Skeletal muscle cell (primary cell): ENCODE data around the gene TMEM53.
"Not testable (repeated sequence)": the region's sequence is repeated elsewhere in the genome, so short reads cannot be mapped to it uniquely, and the experiment has no call there.

ENCODE experiments used
- DNase-seq: peaks from one replicate; pipeline ENCODE4 v3.0.0-alpha.2; 2010; ENCODE audit warnings: low read depth
- H3K4me3 ChIP-seq: 2 replicates; pipeline ENCODE4 v1.5.1; 2011; ENCODE audit warnings: low read depth, mild to moderate bottlenecking, control low read depth, low read length, moderate library complexity

The TMEM53 gene

GRCh38 chr1:44700573-44700972, 26.3 kb upstream of the TMEM53 start:
- no peak overlapping the region for H3K4me3 ChIP-seq
- DNase-seq, result no peak

- H3K4me3 ChIP-seq, DNase-seq: not testable (repeated sequence)
These were observed 25.1 kb upstream of the TMEM53 start for GRCh38 chr1:44699375-44699774.

- DNase-seq, result no peak
- no peak overlapping the region for H3K4me3 ChIP-seq
These were observed 23.9 kb upstream of the TMEM53 start for GRCh38 chr1:44698138-44698537.

- H3K4me3 ChIP-seq, result no peak overlapping the region
- DNase-seq, result no peak
These were observed 22.6 kb upstream of the TMEM53 start for GRCh38 chr1:44696789-44697345.

- no peak for DNase-seq
These were observed 21.8 kb upstream of the TMEM53 start for GRCh38 chr1:44696101-44696500.

GRCh38 chr1:44695671-44696070, 21.4 kb upstream of the TMEM53 start:
- H3K4me3 ChIP-seq, result no peak overlapping the region
- DNase-seq, result no peak

More at GRCh38 chr1:44696101-44696500, 21.8 kb upstream of the TMEM53 start:
- H3K4me3 ChIP-seq, result no peak overlapping the region

- H3K4me3 ChIP-seq, result no peak overlapping the region
- no peak for DNase-seq
These were observed 20.7 kb upstream of the TMEM53 start for GRCh38 chr1:44694863-44695478.

- H3K4me3 ChIP-seq, result no peak overlapping the region
- no peak for DNase-seq
These were observed 19.6 kb upstream of the TMEM53 start for GRCh38 chr1:44693900-44694299.

- DNase-seq, result no peak
- no peak overlapping the region for H3K4me3 ChIP-seq
These were observed 18.9 kb upstream of the TMEM53 start for GRCh38 chr1:44693159-44693558.

- no peak for DNase-seq
- no peak overlapping the region for H3K4me3 ChIP-seq
These were observed 15.1 kb upstream of the TMEM53 start for GRCh38 chr1:44689447-44689765.

- no peak overlapping the region for H3K4me3 ChIP-seq
These were observed 14.6 kb upstream of the TMEM53 start for GRCh38 chr1:44688760-44689446.

GRCh38 chr1:44685881-44686280, 11.6 kb upstream of the TMEM53 start:
- H3K4me3 ChIP-seq, result no peak overlapping the region
- no peak for DNase-seq

More at GRCh38 chr1:44688760-44689446, 14.6 kb upstream of the TMEM53 start:
- DNase-seq, result no peak

- DNase-seq, result no peak
- no peak overlapping the region for H3K4me3 ChIP-seq
These were observed 10.9 kb upstream of the TMEM53 start for GRCh38 chr1:44685218-44685617.

- H3K4me3 ChIP-seq, result no peak overlapping the region
- no peak for DNase-seq
These were observed 10.2 kb upstream of the TMEM53 start for GRCh38 chr1:44684525-44684924.

- no peak for DNase-seq
- H3K4me3 ChIP-seq, result no peak overlapping the region
These were observed 8.6 kb upstream of the TMEM53 start for GRCh38 chr1:44682883-44683265.

- DNase-seq, result no peak
- H3K4me3 ChIP-seq, result no peak overlapping the region
These were observed 7.9 kb upstream of the TMEM53 start for GRCh38 chr1:44681905-44682882.

- no peak overlapping the region for H3K4me3 ChIP-seq
- DNase-seq, result no peak
These were observed 5.2 kb upstream of the TMEM53 start for GRCh38 chr1:44679468-44679867.

- H3K4me3 ChIP-seq, result no peak overlapping the region
- no peak for DNase-seq
These were observed 4.3 kb upstream of the TMEM53 start for GRCh38 chr1:44678626-44679025.

- no peak for DNase-seq
These were observed 3.8 kb upstream of the TMEM53 start for GRCh38 chr1:44678120-44678519.

GRCh38 chr1:44677201-44677766, 3.0 kb upstream of the TMEM53 start:
- DNase-seq, result no peak

More at GRCh38 chr1:44678120-44678519, 3.8 kb upstream of the TMEM53 start:
- H3K4me3 ChIP-seq, result no peak overlapping the region

More at GRCh38 chr1:44677201-44677766, 3.0 kb upstream of the TMEM53 start:
- H3K4me3 ChIP-seq, result no peak overlapping the region
